ENCODE measurements around the gene R3HCC1L. TPM values are rescaled to one million over a fixed set of nuclear protein-coding genes. Genes with fewer than 3 reads are reported as not detected.
A peak's percentile ranks its signal among the peaks of the same experiment; 100 is the strongest.
"Not testable (repeated sequence)": the region's sequence is repeated elsewhere in the genome, so short reads cannot be mapped to it uniquely, and the experiment has no call there.

R3HCC1L gene
- total and polyA plus RNA-seq, 4 donors = 9.5 to 18.6 (median 14.2) TPM

DNA sequence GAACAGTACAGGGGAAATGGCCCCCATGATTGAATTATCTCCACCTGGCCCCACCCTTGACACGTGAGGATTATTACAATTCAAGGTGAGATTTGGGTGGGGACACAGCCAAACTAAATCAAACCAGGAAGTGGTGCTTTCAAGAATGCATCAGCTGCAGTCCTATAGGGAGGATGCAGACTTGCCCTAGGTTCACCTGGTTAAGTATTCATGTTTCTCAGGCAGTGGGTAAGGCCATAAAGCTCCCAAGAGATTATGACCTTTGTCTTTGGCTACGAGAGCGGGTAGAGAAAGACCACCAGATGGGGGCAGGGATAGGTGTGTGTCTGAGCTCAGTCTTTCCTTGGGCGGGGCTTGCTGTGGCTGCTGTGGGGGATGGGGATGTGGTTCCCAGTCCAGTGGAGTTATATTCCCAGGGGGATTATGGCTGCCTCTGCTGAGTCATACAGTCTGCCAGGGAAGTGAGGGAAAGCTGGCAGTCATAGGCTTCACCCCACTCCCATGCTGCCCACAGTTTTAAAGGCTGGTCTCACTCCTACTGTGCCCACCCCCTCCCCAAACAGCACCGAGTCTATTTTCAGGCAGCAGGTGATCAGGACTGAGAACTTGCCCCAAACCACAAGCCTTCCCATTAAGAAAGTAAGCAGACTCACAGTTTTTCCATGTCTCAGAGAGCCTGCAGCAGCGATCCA is 8.4 kb upstream of the R3HCC1L start:
- no peak for DNase-seq (ENCODE audit: low read depth in 4 of 6, low spot score in 6 of 6)
- no peaks in the 10 kb centered on the region for H3K27me3 ChIP-seq (ENCODE audit: control insufficient read depth, insufficient read depth, low read length)
- WGBS (ENCODE audit: insufficient coverage) = 84% methylated on average over 4 of the region's 6 CpGs
- H3K27ac ChIP-seq (ENCODE audit: low read depth, low read length) = no peak overlapping the region
- H3K4me1 ChIP-seq (ENCODE audit: control insufficient read depth, insufficient read depth, low read length) = no peaks in the 10 kb centered on the region
- no peak overlapping the region for H3K4me3 ChIP-seq (ENCODE audit: low read depth, low read length)
- H3K9me3 ChIP-seq (ENCODE audit: control insufficient read depth, insufficient read depth, low read length) = peaks cover 2% of the 10 kb centered on the region
- no peaks in the 10 kb centered on the region for H3K36me3 ChIP-seq (ENCODE audit: control insufficient read depth, insufficient read depth, low read length)

DNA sequence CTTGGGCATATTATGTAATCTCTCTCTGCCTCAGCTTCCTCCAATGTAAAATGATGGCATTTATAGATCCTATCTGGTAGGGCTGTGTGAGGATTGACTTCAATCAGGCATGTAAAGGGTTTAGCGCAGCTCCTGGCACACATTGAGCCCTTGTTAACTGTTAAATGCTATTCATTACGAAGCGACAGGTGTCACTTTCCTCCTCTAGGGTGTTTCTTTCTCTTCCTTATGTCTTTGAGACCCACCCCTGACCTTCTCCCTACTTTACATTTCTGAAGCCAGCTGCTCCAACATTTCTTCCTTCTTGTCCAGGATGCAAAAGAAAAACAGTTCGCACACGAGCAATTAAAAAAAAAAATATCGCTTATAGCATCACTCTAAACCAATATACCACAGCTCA is 5.7 kb upstream of the R3HCC1L start:
- H3K27ac ChIP-seq (ENCODE audit: low read depth, low read length) = no peak overlapping the region
- no peak for DNase-seq (ENCODE audit: low read depth in 4 of 6, low spot score in 6 of 6)
- H3K4me3 ChIP-seq (ENCODE audit: low read depth, low read length) = no peak overlapping the region
- no peaks in the 10 kb centered on the region for H3K9me3 ChIP-seq (ENCODE audit: control insufficient read depth, insufficient read depth, low read length)
- H3K36me3 ChIP-seq (ENCODE audit: control insufficient read depth, insufficient read depth, low read length) = no peaks in the 10 kb centered on the region
- no peaks in the 10 kb centered on the region for H3K4me1 ChIP-seq (ENCODE audit: control insufficient read depth, insufficient read depth, low read length)
- 58% methylated on average over 3 of the region's 6 CpGs for WGBS (ENCODE audit: insufficient coverage)
- no peaks in the 10 kb centered on the region for H3K27me3 ChIP-seq (ENCODE audit: control insufficient read depth, insufficient read depth, low read length)

DNA sequence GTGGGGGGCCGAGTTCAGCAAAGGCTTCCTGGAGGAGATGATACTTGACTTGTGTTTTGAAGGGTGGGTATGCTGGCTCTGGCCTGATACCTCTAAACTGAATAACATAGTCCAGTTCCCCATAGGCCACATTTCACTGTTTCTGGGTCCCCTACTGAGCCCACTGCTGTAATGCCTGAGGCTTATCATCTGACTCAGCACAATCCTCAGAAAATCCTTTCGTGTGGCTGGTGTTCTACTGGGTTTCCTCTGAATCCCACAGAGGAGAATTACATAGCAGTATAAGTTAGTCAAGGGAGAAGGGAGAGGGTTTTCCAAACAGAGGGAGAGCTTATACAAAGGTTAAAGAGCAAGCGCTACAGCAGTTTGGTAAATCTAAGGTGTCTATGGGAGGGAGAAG is 2.8 kb upstream of the R3HCC1L start:
- H3K9me3 ChIP-seq (ENCODE audit: control insufficient read depth, insufficient read depth, low read length) = no peaks in the 10 kb centered on the region
- H3K4me3 ChIP-seq (ENCODE audit: low read depth, low read length) = no peak overlapping the region
- no peaks in the 10 kb centered on the region for H3K36me3 ChIP-seq (ENCODE audit: control insufficient read depth, insufficient read depth, low read length)
- no peak overlapping the region for H3K27ac ChIP-seq (ENCODE audit: low read depth, low read length)
- no peaks in the 10 kb centered on the region for H3K27me3 ChIP-seq (ENCODE audit: control insufficient read depth, insufficient read depth, low read length)
- WGBS (ENCODE audit: insufficient coverage) = 93% methylated on average over 1 of the region's 3 CpGs
- no peak for DNase-seq (ENCODE audit: low read depth in 4 of 6, low spot score in 6 of 6)
- H3K4me1 ChIP-seq (ENCODE audit: control insufficient read depth, insufficient read depth, low read length) = peaks cover 2% of the 10 kb centered on the region

DNA sequence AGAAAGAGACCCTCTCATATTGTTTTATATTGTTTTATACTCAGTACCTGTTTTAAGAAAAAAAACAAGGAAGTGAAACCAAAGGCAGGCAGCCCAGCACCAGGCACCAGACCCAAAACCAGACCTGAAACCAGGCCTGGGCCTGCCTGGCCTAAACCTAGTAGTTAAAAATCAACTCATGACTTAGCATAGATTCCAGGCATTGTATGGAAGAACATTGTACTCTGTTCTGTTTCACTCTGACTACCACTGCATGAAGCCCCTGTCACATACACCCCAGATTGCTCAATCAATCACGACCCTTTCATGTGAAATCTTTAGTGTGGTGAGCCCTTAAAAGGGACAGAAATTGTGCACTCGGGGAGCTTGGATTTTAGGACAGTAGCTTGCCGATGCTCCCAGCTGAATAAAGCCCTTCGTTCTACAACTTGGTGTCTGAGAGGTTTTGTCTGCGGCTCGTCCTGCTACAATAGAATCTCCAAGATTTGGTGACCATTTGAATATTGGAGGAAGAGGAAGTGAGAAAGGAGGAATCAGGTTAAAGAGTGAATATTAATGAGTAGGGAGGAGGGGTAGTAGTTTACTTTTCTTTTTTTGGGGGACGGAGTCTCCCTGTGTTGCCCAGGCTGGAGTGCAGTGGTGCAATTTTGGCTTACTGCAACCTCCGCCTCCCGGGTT is 1.2 kb upstream of the R3HCC1L start:
- not testable (repeated sequence) for H3K4me3 ChIP-seq (ENCODE audit: low read depth, low read length); H3K4me1 ChIP-seq (ENCODE audit: control insufficient read depth, insufficient read depth, low read length); H3K27me3 ChIP-seq (ENCODE audit: control insufficient read depth, insufficient read depth, low read length); DNase-seq (ENCODE audit: low read depth in 4 of 6, low spot score in 6 of 6); H3K36me3 ChIP-seq (ENCODE audit: control insufficient read depth, insufficient read depth, low read length); H3K9me3 ChIP-seq (ENCODE audit: control insufficient read depth, insufficient read depth, low read length); H3K27ac ChIP-seq (ENCODE audit: low read depth, low read length)
- 98% methylated on average over 7 of the region's 9 CpGs for WGBS (ENCODE audit: insufficient coverage)

DNA sequence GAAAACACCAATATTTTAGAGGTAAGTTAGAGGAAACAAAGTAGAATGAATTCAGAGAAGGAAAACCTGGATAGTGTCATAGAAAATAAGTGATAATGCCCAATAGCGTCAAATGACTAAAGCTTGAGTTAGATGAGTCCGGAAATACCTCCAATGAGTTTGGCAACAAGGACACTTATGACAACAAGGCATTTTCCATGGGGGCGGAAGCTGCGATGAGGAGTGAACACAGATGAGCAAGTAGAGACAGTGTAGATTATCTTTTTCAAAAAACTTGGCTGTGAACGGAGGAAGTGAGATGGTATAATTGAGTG is 383 bp upstream of the R3HCC1L start:
- Histone ChIP-seq H3K36me3 (ENCODE audit: control insufficient read depth, insufficient read depth, low read length) (no peaks in the 10 kb centered on the region), H3K27ac (ENCODE audit: low read depth, low read length) (no peak overlapping the region), H3K9me3 (ENCODE audit: control insufficient read depth, insufficient read depth, low read length) (no peaks in the 10 kb centered on the region), H3K4me3 (ENCODE audit: low read depth, low read length) (peak overlapping the region; percentile 83), H3K27me3 (ENCODE audit: control insufficient read depth, insufficient read depth, low read length) (no peaks in the 10 kb centered on the region), H3K4me1 (ENCODE audit: control insufficient read depth, insufficient read depth, low read length) (peaks cover 2% of the 10 kb centered on the region)
- DNase-seq (ENCODE audit: low read depth in 4 of 6, low spot score in 6 of 6) = peak in 1 of 6 donors; percentile 24
- 89% methylated on average over 5 of the region's 5 CpGs for whole genome bisulfite sequencing (ENCODE audit: insufficient coverage)

DNA sequence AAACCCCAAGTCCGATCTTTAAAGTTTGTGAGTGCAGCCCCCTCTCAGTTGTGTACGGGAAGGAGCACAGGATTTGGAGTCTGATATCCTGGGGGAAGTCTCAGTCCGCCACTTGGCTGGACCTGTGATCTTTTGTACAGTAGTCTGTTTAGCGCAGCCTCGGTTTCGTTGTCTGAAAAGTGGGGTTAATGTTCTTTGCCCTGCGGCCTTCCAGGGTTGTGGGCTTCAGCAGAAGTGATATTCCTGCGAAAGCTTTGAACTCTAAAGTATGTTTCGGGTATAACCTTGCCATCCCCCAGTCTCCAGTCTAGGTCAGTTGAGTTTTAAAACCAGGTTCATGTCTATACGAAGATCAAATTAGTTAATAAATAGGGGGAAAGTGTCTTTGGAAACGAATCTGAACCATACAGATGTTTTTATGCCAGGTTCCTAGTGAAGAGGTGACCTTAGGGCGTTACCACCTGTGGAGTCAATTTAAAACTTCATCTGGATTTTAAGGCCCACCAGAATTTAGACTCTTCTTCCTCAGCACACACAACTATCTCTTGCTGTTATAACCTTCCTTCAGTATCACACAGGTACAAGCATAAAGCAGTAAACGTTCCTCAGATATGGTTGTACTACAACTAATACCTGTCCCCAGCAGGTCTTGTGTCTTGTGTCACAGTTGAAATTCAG is 904 bp downstream of the R3HCC1L start:
- Histone ChIP-seq H3K4me1 (ENCODE audit: control insufficient read depth, insufficient read depth, low read length) (peaks cover 2% of the 10 kb centered on the region), H3K27me3 (ENCODE audit: control insufficient read depth, insufficient read depth, low read length) (no peaks in the 10 kb centered on the region), H3K4me3 (ENCODE audit: low read depth, low read length) (peak overlapping the region; percentile 83), H3K9me3 (ENCODE audit: control insufficient read depth, insufficient read depth, low read length) (no peaks in the 10 kb centered on the region), H3K27ac (ENCODE audit: low read depth, low read length) (peak overlapping the region; percentile 78), H3K36me3 (ENCODE audit: control insufficient read depth, insufficient read depth, low read length) (no peaks in the 10 kb centered on the region)
- peak in 1 of 6 donors; percentile 16 for DNase-seq (ENCODE audit: low read depth in 4 of 6, low spot score in 6 of 6)
- WGBS (ENCODE audit: insufficient coverage) = 12% methylated on average over 7 of the region's 13 CpGs

DNA sequence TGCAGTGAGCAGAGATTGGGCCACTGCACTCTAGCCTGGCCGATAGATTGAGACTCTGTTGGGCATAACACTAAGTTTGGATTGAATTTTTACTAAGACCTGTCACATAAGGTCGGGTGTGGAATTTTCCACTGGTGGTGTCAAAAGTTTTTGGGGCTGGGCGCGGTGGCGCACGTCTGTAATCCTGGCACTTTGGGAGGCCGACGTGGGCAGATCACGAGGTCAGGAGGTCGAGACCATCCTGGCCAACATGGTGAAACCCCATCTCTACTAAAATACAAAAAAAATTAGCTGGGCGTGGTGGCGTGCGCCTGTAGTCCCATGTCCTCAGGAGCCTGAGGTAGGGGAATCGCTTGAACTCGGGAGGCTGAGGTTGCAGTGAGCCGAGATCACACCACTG is 2.3 kb downstream of the R3HCC1L start:
- H3K4me3 ChIP-seq (ENCODE audit: low read depth, low read length); DNase-seq (ENCODE audit: low read depth in 4 of 6, low spot score in 6 of 6); H3K36me3 ChIP-seq (ENCODE audit: control insufficient read depth, insufficient read depth, low read length); H3K4me1 ChIP-seq (ENCODE audit: control insufficient read depth, insufficient read depth, low read length); H3K27ac ChIP-seq (ENCODE audit: low read depth, low read length); H3K27me3 ChIP-seq (ENCODE audit: control insufficient read depth, insufficient read depth, low read length); H3K9me3 ChIP-seq (ENCODE audit: control insufficient read depth, insufficient read depth, low read length): not testable (repeated sequence)
- WGBS (ENCODE audit: insufficient coverage) = 96% methylated on average over 8 of the region's 16 CpGs

DNA sequence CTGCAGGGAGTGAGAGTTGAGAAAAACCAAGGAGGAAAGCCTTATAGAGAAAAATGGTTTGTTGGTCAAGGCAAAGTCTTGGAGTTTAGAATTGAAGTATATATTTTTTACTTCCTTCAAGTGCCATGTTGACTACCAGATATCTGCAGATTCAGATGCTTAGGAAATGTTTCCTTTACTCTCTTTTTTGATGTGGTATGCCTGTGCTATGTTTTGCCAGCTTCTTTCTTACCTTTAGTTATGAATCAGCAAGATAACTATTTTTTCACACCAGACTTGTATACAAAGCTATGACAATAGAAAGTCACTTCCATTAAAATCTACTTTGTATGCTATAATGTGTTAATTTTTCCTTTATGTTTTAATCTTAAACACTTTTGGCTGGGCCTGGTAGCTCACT is 3.6 kb downstream of the R3HCC1L start:
- Histone ChIP-seq H3K27me3 (ENCODE audit: control insufficient read depth, insufficient read depth, low read length) (no peaks in the 10 kb centered on the region), H3K36me3 (ENCODE audit: control insufficient read depth, insufficient read depth, low read length) (no peaks in the 10 kb centered on the region), H3K27ac (ENCODE audit: low read depth, low read length) (no peak overlapping the region), H3K4me3 (ENCODE audit: low read depth, low read length) (no peak overlapping the region), H3K4me1 (ENCODE audit: control insufficient read depth, insufficient read depth, low read length) (peaks cover 2% of the 10 kb centered on the region), H3K9me3 (ENCODE audit: control insufficient read depth, insufficient read depth, low read length) (no peaks in the 10 kb centered on the region)
- DNase-seq (ENCODE audit: low read depth in 4 of 6, low spot score in 6 of 6) = no peak

DNA sequence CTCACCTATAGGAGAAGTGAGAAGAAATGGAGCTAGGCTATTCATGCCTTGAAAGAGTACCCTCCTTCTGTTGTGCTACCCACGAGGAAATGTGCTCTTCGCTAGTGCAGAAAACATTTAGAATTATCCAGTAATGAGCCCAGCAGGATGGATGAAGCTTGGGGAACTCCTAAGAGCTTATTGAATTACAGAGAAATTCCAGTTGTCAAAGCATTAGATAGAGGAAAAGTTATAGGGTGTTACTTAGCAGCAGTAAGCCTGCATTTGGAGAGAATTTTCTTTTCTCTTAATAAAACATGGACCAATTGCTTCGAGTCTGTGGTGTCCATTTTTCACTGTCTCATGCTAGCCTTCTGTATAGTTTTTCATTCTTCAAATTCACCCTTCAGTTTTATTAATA is 5.0 kb downstream of the R3HCC1L start:
- Histone ChIP-seq H3K9me3 (ENCODE audit: control insufficient read depth, insufficient read depth, low read length) (no peaks in the 10 kb centered on the region), H3K27me3 (ENCODE audit: control insufficient read depth, insufficient read depth, low read length) (no peaks in the 10 kb centered on the region), H3K36me3 (ENCODE audit: control insufficient read depth, insufficient read depth, low read length) (no peaks in the 10 kb centered on the region), H3K4me1 (ENCODE audit: control insufficient read depth, insufficient read depth, low read length) (no peaks in the 10 kb centered on the region), H3K4me3 (ENCODE audit: low read depth, low read length) (no peak overlapping the region), H3K27ac (ENCODE audit: low read depth, low read length) (no peak overlapping the region)
- 57% methylated on average over 2 of the region's 3 CpGs for WGBS (ENCODE audit: insufficient coverage)
- DNase-seq (ENCODE audit: low read depth in 4 of 6, low spot score in 6 of 6) = peak in 1 of 6 donors; percentile 69
